Stimulated activated CD4-positive, alpha-beta T cell treated with anti-CD3 and anti-CD28 coated beads, TNF-alpha, amount 100 ng/mL, for 1 hour (primary cell): ENCODE measurements around the gene DIS3L.
"Not testable (repeated sequence)": the region's sequence is repeated elsewhere in the genome, so short reads cannot be mapped to it uniquely, and the experiment has no call there.

ENCODE experiments used
- DNase-seq, 3 donors: peaks; one replicate each; pipeline ENCODE4 v3.0.0-alpha.2; 2020; ENCODE audit warnings: low read depth in 3 of 3, low spot score in 1 of 3

DIS3L gene

GRCh38 chr15:66293419-66294156 is at the start of gene DIS3L:
DIS3L (plus strand) TSS chr15:66293568; CDS start chr15:66293597, 29 bp downstream.
- peak; percentile 13 to 54 (median 34) for DNase-seq

- not testable (repeated sequence) for DNase-seq
Observed at GRCh38 chr15:66245832-66246231, 47.5 kb upstream of the DIS3L start.

DNA sequence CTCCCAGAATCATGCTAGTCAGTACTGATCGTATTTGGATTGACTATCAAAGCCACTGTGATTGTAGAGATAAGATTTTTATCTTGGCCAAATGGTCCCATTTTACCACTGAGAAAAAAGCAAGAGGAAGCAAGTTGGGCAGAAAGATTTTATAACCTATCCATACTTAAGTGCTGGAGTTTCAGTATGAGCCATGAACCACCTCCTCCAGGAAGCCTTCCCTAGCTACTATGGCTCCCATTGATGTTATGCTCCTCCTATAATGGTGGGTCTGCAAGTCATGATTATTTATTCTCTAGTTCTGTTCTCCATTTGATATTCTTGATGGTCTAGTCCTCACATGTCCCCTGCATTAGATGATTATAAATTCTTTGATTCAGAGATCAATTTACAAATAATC is 46.4 kb upstream of the DIS3L start:
- no peak for DNase-seq

DNA sequence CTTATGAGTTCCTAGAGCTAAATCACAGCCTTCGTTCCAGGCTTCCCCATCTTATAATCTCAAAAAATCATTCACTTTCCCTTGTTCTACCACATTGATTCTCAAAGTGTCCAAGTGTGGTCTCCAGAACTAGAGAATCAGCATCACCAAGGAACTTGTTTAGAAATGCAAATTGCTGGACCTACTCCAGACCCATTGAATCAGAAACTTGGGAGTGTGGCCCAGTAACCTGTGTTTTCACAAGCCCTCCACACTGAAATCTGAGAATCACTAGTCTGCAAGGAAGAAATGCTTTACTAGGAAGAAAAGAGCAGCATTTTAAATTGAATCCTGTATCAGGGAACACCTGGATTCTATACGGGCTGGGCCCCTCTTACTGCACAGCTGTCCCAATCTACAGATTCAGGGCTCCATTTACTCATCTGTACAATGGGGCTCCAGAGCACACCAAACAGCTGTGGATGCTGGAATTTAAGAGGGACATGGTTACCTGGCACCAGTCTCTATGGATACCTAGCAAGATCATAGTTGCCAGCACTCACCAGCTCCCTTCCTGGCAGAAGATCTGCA is 43.7 kb upstream of the DIS3L start:
- DNase-seq, result no peak

GRCh38 chr15:66251065-66251789 is 42.1 kb upstream of the DIS3L start:
- DNase-seq, result no peak

- peak in 1 of 3 donors; percentile 28 for DNase-seq
Observed at GRCh38 chr15:66251790-66252684, 41.3 kb upstream of the DIS3L start.

GRCh38 chr15:66252685-66253417 is 40.5 kb upstream of the DIS3L start:
- no peak for DNase-seq

DNA sequence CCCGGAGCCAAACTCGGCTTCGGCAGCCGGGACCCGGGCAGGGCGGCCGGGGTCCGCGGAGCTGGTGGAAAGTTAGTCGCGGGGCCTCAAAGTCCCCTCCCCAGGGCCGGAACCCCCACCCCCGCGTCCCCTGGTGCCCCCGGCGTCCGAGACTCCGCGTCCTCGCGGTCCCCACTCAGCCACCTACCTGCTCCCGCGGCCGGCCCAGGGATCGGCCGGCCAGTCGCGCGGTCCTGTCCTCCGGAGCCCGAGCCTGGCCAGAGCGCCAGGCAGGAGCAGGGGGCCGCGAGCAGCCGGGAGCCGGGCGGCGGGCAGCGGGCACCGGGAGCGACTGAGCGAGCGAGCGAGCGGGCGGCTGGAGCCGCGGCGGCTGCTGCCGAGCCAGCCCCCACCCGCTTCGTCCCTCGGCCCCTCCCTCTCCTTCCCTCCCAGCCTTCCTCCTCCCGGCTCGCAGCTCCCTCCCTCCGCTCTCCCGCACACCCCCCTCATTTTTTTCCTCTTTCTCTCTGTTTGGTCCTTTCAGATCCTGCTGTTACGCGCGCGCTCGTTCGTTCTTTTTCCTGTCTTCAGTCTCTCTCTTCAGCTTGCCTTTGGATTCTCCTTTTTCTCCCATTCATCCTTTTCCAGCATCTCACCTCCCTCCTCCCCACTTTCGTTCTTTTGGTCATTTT is 39.8 kb upstream of the DIS3L start, which contains the start of gene MEGF11:
Gene MEGF11 (minus strand): TSS at position 333 of the 671 bp plus-strand sequence. CDS start 125,347 bp downstream, outside the sequence.
- DNase-seq, result no peak

- no peak for DNase-seq
Observed at GRCh38 chr15:66254089-66254950, 39.0 kb upstream of the DIS3L start.

DNA sequence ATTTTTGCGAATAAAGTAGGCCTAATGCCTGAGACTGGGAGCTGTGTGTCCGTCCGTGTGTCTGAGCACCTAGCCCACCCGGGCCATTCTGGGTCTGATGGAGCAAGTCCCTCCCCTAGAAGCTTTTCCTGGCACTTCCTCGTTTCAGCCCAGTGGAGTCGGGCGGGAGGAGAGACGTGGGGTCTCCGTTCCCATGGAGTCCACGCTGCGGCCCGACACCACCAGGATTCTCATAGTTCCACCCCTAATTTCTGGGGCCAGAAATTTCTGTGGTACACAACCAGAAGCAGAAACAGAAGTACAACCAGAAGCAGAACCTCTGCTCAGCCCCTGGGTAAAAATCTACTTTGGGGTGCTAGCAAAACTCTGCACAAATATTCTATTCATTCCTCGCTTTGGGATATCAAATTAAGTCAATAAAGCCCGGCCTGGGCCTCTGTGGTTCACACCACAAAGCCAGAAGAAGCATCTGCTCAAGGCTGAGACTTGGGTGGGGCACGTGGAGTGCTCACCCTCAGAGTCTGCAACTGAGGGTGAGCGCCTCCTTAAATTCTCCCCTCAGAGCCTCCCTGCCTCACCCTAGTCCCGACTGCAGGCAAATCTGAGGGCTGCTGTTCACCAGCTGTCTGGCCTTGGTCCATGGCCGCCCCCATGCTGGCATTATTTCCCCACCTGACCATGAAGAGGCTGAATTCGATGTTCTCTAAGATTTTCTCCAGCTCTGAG is 38.3 kb upstream of the DIS3L start:
- DNase-seq, result no peak

GRCh38 chr15:66256692-66257091 is 36.7 kb upstream of the DIS3L start:
- no peak for DNase-seq

DNA sequence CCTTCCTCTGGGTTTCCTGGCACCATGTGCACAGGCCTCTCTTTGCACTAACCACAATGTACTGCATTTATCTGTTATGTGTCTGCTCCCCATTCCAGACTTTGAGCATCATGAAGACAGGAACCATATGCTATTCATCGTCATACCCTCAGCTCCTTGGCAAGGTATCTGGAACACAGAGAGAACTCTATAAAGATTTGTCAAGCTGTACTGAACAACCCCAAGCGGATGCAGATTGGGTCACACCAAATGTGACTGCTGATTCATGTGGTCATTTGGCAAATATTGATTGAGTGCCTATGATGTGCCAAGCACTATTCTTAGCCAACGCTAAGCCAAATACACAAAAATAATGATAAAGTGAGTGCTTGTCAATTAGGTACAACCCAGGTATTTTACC is 32.3 kb upstream of the DIS3L start:
- DNase-seq, result no peak

DNA sequence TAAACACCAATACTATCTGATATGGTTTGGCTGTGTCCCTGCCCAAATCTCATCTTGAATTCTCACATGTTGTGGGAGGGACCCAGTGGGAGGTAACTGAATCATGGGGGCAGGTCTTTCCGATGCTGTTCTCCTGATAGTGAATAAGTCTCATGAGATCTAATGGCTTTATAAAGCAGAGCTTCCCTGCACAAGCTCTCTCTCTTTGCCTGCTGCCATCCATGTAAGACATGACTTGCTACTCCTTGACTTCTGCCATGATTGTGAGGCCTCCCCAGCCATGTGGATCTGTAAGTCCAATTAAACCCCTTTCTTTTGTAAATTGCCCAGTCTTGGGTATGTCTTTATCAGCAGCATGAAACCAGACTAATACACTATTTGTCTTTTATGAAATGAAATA is 30.5 kb upstream of the DIS3L start:
- not testable (repeated sequence) for DNase-seq

- no peak for DNase-seq
Observed at GRCh38 chr15:66264859-66265513, 28.4 kb upstream of the DIS3L start.

DNA sequence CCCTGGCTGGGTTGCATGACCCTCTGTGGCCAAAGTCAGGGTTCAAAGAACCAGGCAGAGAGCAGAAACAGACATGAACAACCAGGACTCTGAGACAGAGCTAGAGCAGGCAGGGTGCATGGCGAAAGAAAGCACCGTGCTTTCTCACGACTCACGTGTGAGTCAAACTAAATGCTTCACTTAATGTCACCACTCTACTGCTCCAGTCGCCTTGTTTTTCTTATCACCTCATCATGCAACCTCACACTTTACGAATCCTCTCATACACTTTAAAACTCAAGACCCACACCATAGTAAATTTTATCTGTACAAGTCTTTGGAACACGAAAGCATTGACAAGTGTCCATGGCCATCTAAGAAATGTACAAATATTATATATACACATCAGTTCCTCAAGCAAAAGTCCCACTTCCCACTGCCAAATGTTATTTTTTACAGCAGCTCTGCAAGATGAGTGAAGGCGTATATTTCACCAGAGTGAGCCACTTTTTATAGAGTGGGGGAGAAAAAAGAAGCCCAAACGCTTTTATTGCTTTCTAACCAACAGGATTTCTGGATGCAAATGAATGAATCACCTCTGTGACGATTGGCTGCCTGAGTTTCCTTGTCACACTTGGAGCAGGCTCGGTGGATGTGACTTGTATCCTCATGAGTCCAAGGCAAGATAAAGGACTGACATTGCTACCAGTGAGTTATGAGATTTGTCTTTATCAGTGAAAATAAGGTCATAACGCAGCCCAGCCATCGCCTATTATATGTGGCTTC is 23.9 kb upstream of the DIS3L start:
- DNase-seq, result no peak

- DNase-seq, result no peak
Observed at GRCh38 chr15:66270932-66271331, 22.4 kb upstream of the DIS3L start.

DNA sequence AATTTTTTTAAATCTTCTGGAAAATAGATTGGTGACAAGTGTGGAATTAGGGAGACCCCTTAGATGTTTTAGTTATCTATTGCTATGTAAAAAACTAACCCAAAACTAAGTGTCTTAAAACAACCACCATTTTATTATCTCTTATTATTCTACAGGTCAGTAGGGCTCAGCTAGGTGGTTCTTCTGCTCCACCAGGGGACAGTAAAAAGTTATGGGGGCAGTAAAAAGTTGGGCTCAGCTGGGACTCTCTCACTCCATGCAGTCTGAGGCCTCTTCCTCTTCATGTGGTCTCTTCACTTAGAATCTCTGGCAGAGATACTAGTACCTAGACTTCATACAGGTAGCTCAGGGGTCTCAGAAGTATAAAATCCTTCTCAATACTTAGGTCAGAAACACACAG is 18.0 kb upstream of the DIS3L start:
- no peak for DNase-seq
